HG02571 (cell line): ENCODE measurements around the gene PTER.
A peak's percentile ranks its signal among the peaks of the same experiment; 100 is the strongest.

ENCODE experiments used
- ATAC-seq: cut with Tn5 transposase; IDR thresholded peaks from one replicate; pipeline ENCODE4 v1.9.1; 2021; ENCODE audit warnings: mild to moderate bottlenecking, moderate library complexity; ENCODE audit not compliant: unreplicated experiment

Gene PTER

GRCh38 chr10:16470747-16471146 is 33.9 kb downstream of the PTER start:
- ATAC-seq = no peak

DNA sequence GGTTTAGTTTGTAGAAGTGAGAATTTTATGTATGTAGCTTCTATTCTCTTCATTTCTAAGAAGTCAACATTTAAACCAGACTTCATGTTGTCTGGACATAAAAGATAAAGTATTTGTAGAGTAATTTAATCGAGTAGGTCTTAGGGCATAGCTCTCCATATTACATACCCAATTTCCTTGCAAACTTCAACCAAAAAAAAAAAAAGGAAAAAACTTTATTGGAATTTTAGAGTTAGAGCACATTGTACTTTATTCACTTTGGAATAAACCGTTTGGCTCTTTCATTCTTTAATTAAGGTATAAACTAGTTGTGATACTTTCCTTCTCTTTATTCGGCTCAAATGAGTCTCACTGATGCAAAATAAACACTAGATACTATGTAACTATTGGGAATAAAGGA is 36.0 kb downstream of the PTER start:
- no peak for ATAC-seq

DNA sequence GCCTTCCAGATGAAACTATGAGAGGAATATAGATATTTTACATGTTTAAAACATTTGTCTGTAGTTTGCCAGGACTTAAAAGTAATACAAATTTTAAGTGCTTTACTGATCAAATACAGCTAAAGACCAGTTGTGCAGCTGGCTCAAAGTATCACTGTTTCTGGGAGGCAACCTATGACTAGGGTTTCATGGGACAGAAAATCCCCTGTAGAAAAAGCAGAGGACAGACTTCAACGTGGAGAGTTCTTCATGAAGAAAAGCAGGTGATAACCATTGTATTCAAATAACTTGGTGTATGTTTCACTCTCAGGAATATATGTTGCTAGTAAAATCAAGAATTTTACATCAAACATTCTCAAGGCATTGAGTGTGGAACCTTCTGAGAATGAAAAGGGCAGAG is 40.9 kb downstream of the PTER start:
- no peak for ATAC-seq

GRCh38 chr10:16478801-16479200 is 42.0 kb downstream of the PTER start:
- no peak for ATAC-seq

- no peak for ATAC-seq
These were observed 44.4 kb downstream of the PTER start for GRCh38 chr10:16481052-16481728.

DNA sequence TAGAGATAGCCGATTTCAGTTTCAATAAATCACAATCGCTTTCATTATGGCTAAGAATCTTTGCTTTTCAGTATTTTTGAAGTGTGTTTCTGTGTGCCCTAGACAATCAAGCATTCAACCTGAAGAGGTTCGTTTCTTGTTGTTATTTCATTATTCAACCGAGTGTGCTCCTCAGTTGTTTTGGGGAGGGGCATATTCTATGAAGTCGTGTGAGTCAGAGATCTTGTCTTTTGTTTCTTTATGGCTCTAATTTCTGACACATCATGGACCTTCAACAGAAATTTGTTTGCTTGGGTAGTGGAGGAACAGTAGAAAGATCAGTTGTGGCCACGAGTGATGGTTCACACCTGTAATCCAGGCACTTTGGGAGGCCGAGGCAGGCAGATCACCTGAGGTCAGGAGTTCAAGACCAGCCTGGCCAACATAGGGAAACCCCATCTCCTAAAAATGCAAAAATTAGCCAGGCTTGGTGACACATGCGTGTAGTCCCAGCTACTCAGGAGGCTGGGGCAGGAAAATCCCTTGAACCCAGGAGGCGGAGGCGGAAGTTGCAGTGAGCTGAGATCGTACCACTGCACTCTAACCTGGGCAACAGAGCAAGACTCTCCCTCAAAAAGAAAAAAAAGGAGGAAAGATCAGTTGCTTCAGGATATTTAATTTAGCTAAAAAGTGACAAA is 46.6 kb downstream of the PTER start:
- ATAC-seq = no peak

GRCh38 chr10:16490511-16490910 is 53.7 kb downstream of the PTER start:
- no peak for ATAC-seq

DNA sequence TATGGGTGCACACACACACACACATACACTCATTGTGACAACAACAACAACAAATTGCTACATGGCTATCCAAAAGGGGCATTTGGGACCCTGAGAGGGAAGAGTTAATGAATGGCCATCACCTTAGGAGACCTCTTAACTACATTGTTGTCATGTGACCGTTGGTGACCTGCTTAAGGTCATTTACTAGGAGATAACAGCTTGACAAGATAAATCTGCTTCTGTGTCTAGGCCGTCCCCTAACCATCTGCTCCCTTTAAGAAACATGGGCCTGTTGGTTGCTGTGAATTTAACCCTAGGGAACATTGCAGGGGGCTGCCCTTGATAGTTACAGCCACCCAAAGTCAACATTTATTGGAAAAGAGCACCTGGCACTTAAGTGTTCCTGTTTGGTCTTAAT is 55.1 kb downstream of the PTER start:
- no peak for ATAC-seq

GRCh38 chr10:16493884-16494536 is 57.2 kb downstream of the PTER start:
- no peak for ATAC-seq

DNA sequence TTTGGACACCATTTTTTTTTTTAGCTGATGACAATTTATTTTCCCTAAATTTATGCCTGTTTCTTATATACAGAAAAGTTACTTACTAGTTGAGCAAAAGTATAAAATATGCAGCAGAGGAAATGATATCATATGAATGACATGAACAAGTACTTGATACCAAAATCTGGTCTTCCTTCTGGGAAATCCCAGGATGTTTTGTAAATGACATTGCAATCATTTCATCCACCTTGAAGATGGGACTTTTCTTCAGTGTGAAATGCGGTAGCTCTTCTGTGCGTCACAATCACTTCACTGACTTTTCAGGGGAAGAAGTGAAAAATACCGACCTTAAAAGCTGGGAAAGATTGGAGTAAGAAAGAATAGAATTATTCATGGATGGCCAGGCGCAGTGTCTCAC is 61.1 kb downstream of the PTER start:
- ATAC-seq = no peak

- no peak for ATAC-seq
These were observed 68.4 kb downstream of the PTER start for GRCh38 chr10:16505161-16505560.

- ATAC-seq = no peak
These were observed 73.2 kb downstream of the PTER start for GRCh38 chr10:16509996-16510395.

DNA sequence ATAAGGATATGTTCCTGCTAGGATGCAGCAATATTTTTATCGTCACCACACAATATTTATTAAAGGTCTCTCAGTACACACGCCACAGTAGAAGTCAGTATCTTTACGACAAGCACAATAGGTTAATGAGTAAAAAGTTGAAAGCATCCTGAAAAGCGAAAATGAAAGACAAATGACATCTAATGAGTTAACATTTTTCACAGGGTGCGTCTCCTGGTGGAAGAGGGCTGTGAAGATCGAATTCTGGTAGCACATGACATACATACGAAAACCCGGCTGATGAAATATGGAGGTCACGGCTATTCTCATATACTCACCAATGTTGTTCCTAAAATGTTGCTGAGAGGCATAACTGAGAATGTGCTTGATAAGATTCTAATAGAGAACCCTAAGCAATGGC is 74.0 kb downstream of the PTER start:
- ATAC-seq = no peak

GRCh38 chr10:16518822-16519221 is 82.0 kb downstream of the PTER start:
- no peak for ATAC-seq

- peak; percentile 45 for ATAC-seq
These were observed 82.6 kb downstream of the PTER start for GRCh38 chr10:16519250-16519907.

DNA sequence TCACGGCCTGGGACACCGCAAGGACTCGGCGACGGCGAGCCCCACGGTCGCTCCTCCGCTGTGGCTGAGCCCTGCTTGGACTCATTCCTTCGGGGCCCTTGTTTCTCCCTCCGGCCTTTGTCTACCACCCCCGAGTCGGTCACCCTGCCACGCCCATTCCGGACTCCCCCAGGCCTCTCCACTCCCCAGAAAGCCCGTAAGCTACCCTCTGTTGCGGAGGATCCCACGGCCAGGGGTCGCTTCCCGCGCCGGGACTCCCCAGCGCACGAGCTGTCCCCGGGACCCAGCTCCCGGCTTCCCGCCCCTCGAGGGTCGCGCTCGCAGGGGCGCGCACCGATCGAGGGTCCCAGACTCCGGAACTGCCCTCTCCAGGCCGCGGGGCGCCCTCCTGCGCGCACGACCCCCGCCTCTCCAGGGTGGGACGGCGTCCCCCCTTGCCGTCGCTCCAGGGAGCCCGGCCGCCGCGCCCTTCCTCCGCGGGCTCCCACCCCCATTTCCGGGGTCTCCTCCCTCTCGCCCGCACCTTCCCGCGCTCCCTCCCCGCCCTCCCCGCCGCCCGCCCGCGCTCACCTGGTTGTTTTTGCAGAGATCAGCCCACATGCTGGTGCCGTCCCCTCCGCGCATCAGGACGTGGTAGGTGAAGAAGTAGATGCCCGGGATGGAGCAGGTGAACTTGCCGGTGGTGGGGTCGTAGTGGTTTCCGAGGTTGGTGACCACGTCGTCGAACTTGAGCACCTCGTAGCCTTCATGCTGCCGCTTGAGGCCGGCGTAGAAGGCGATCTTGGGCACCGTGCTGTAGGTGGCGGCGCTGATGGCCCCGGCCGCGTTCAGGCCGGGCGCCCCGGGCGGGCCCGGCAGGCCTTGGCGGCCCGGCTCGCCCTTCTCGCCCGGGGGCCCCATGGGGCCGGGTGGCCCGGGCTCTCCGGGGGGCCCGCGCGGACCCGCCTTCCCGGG is 83.4 kb downstream of the PTER start:
- peak; percentile 26 for ATAC-seq

GRCh38 chr10:16520900-16521299 is 84.1 kb downstream of the PTER start:
- peak; percentile 38 for ATAC-seq

GRCh38 chr10:16521311-16522016 is 84.7 kb downstream of the PTER start, which contains the start of gene C1QL3:
TSS of gene C1QL3 (minus strand) at chr10:16521879. CDS start at chr10:16521065, 814 bp downstream.
- ATAC-seq = peak; percentile 34

- ATAC-seq = no peak
These were observed 90.6 kb downstream of the PTER start for GRCh38 chr10:16527452-16527851.

DNA sequence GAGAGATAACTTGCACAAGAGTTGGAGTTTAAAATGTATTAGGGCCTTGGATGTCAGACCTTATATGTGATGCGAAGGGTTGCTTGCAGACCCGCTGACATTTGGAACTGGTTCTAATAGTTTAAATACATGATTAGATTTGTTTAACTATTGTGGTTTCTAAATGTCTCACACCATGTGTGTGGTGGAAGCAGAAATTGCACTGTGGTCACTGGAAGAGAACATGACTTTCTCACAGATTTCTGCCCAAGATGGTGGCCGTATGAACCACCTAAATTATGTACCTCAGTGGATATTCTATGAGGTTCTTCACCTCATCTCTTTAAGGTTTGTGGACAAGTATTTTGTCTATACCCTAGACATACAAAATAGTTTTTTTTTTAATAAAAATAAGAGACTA is 93.0 kb downstream of the PTER start:
- no peak for ATAC-seq
